Measurements from ENCODE around the gene CMPK2. TPM values are rescaled to one million over a fixed set of nuclear protein-coding genes. Genes with fewer than 3 reads are reported as not detected.

Gene CMPK2, protein sequence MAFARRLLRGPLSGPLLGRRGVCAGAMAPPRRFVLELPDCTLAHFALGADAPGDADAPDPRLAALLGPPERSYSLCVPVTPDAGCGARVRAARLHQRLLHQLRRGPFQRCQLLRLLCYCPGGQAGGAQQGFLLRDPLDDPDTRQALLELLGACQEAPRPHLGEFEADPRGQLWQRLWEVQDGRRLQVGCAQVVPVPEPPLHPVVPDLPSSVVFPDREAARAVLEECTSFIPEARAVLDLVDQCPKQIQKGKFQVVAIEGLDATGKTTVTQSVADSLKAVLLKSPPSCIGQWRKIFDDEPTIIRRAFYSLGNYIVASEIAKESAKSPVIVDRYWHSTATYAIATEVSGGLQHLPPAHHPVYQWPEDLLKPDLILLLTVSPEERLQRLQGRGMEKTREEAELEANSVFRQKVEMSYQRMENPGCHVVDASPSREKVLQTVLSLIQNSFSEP
- 10 to 100 TPM; 18.7 to 20.6 TPM for total RNA-seq

DNA sequence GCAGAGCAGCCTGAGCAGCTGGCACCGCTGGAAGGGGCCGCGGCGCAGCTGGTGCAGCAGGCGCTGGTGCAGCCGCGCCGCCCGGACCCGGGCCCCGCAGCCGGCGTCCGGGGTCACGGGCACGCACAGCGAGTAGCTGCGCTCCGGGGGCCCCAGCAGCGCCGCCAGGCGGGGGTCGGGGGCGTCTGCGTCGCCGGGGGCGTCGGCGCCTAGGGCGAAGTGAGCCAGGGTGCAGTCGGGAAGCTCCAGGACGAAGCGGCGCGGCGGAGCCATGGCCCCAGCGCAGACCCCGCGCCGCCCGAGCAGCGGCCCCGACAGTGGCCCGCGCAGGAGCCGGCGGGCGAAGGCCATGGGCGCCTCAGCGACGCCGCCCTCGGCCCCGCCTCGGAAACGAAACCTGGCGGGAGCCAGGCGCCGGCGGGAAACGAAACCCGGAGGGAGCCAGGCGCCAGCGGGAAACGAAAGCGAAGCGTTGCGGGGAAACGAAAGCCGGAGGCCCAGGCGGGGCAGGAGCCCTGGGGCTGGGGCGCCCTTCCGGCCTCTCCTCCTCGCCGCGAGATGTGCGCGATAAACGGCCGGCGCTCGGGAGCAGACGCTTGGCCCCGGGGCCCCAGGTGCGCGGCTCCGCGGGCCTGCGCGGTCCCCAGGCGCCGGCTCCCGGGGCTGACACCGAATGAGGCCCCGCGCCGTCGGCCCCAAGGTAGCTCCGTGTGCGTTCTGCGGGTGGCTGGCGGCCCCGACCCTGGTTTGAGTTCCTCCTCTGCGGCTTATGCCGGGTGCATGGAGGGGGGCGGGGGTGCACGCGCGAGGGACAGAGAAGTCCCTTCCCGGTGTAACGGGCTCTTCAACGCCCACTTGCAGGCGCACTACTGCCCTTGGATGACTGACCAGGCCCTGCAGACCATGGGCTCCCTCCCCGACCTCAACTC, at the start of gene CMPK2:
CMPK2 (minus strand) TSS at position 562 of the 929 bp plus-strand sequence; CDS start at position 351, 211 bp downstream.

DNA sequence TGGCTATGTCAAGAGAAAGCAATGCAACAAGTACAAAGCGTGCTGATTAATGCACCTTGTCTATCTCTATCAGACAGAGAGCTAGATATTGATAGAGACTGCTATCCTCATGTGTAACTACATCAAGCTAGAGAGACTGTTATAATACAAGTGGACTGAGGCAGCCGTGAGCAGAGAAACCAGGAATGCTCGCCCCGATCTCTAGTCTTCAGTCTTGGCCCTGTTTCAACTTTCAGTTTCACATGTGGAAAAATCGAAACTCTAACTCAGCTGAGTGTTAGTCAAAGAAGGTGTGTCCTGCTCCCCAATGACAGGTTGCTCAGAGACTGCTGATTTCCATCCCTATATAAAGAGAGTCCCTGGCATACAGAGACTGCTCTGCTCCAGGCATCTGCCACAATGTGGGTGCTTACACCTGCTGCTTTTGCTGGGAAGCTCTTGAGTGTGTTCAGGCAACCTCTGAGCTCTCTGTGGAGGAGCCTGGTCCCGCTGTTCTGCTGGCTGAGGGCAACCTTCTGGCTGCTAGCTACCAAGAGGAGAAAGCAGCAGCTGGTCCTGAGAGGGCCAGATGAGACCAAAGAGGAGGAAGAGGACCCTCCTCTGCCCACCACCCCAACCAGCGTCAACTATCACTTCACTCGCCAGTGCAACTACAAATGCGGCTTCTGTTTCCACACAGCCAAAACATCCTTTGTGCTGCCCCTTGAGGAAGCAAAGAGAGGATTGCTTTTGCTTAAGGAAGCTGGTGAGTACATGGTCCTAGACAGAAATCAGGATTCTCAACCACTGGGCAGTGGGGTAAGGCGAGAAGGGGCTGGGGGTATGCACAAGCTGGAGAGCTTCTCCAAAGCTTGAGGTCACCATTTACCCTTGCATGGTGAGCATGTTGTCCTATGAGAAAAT, 11.9 kb upstream of the CMPK2 start, which contains the start of gene RSAD2:
RSAD2 (plus strand) TSS at position 376 of the 903 bp plus-strand sequence; CDS start at position 400, 24 bp downstream.

Other genes with a start within 250 kb of the CMPK2 start
- gene RSAD2, start 11.9 kb upstream of the CMPK2 start, total RNA-seq, result 10 to 100 TPM; 12.7 to 12.9 TPM
- gene RNF144A, start 51.5 kb upstream of the CMPK2 start, total RNA-seq, result 10 to 100 TPM; 74.9 to 77.5 TPM